Measurements from ENCODE around the gene CACYBP.

Gene CACYBP
- 71.6 to 268 (median 94.8) reads per million in 3 experiments for total RNA-seq

- DNase-seq = no peak
Measured at GRCh38 chr1:174999936-175000696, at the start of gene CACYBP. TSS of gene CACYBP (plus strand) at chr1:174999947. CDS start at chr1:175000181, 234 bp downstream.

GRCh38 chr1:174953285-174954072 lies 46.3 kb upstream of the CACYBP start:
- no peak for DNase-seq

- DNase-seq = no peak
Measured at GRCh38 chr1:174954073-174954460, 45.7 kb upstream of the CACYBP start.

GRCh38 chr1:174954671-174955669 lies 44.8 kb upstream of the CACYBP start:
- no peak for DNase-seq

- no peak for DNase-seq
Measured at GRCh38 chr1:174956086-174956485, 43.7 kb upstream of the CACYBP start.

- DNase-seq = no peak
Measured at GRCh38 chr1:174956976-174957375, 42.8 kb upstream of the CACYBP start.

GRCh38 chr1:174957829-174958228 lies 41.9 kb upstream of the CACYBP start:
- no peak for DNase-seq

GRCh38 chr1:174958396-174958795 lies 41.4 kb upstream of the CACYBP start:
- DNase-seq = no peak

GRCh38 chr1:174960362-174960761 lies 39.4 kb upstream of the CACYBP start:
- DNase-seq = no peak

- no peak for DNase-seq
Measured at GRCh38 chr1:174963529-174964125, 36.1 kb upstream of the CACYBP start.

GRCh38 chr1:174964261-174964971 lies 35.3 kb upstream of the CACYBP start:
- peak; percentile 70 for DNase-seq

GRCh38 chr1:174964972-174965361 lies 34.8 kb upstream of the CACYBP start:
- DNase-seq = peak; percentile 51

- no peak for DNase-seq
Measured at GRCh38 chr1:174965362-174966007, 34.3 kb upstream of the CACYBP start.

GRCh38 chr1:174966008-174966572 lies 33.7 kb upstream of the CACYBP start:
- DNase-seq = no peak

- peak; percentile 50 for DNase-seq
Measured at GRCh38 chr1:174967845-174968705, 31.7 kb upstream of the CACYBP start.

- DNase-seq = peak; percentile 83
Measured at GRCh38 chr1:174968750-174969244, 30.9 kb upstream of the CACYBP start.

- no peak for DNase-seq
Measured at GRCh38 chr1:174969977-174970376, 29.8 kb upstream of the CACYBP start.

GRCh38 chr1:174971466-174971865 lies 28.3 kb upstream of the CACYBP start:
- DNase-seq = no peak

- no peak for DNase-seq
Measured at GRCh38 chr1:174971902-174972301, 27.8 kb upstream of the CACYBP start.

- no peak for DNase-seq
Measured at GRCh38 chr1:174974711-174975119, 25.0 kb upstream of the CACYBP start.

Data from central memory CD4-positive, alpha-beta T cell (primary cell).